NCI-H2227 (cell line): ENCODE measurements around the gene PAPPA.

Experiments
- DNase-seq: peaks from one replicate; lab custom pipeline; 2025; ENCODE audit not compliant: unreplicated experiment; lab: John Stamatoyannopoulos, UW

Gene PAPPA

DNA sequence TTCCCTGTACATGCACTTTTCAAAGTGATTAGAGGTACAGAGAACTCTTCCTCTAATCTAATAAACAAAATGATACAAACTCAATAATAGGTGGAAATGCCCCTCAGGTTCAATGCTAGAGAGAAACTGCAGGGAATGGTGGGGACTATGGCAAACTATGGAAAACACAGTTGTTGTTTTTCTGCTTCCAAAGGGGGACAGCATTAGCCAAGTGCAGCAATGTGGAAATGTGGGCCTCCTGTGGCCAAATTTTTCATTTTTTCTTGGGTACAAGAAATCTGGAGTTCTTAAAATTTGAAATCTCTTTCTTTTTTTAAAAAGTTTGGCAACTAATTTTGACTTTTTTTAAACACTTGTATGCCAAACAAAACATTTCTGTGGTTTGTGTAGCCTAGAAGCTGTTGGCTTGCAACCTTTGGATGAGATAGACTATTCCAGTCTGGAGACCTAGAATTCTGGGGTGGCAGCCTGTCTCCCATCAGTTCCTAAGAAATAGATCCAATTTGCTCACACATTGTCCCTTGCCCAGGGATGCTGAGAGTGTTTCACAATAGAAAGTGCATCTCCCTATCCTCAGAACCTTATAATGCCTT lies 218.6 kb downstream of the PAPPA start:
- no peak for DNase-seq

DNA sequence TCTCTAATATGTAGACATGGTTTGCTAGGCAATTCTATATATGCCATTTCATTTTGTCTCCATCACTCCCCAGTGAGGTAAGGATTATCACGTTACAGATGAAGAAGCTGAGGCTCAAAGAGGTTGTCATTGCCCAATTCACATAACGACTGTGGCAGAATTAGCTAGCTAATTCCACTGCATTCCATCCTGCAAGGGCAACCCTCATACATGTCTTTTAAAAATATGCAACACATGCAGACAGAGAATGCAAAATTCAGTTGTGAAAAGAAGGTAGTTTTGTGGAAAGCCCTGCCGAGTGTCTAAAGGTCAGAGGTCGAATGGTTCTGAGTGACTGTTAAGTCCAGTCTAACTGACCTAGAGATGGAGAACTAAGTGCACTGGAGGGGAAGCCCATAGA lies 219.2 kb downstream of the PAPPA start:
- DNase-seq = no peak

DNA sequence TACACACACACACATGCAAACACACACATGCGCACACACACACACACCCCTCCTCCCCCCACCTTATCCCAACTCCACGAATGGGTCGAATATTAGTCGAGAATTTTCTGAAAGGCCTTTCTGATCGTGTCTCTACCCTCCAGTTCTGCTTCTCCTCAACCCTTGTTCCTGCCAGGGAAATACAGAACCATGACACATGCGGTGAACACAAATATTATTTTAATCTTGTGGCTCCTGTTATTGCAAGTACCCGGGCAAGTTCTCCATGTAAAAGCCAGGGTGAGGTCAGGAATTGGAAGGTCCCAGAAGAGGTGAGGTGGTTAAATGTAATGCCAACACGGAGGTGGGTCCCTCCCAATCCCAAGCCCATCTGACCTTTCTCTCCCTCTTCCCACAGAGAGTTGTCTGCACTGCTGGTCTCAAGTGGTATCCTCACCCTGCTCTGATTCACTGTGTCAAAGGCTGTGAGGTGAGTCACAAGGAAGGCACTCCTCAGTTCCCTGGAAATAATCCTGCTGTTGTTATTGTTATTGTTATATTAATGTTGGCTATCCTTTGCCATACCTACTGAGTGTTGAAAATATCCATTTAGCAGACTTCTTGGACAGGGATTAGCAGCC lies 223.7 kb downstream of the PAPPA start:
- no peak for DNase-seq

DNA sequence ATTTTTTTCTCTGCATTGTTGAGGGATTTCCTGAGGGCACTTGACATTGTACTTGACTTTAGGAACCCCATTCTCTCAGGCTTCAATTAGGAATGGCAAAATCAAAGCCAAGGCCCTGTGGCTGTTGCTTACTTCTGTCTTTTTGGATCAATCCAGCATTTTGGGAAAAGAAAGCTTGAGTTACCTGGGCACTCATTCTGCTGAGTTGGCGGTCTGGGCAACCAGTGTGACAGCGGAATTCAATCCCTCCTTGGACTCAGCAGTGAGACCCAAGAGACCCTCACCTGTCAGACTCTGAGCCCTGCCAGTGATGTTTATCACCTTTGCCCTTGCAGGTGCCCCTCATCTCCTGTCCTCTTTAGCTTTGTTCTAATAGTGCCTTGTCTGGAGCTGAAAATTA lies 225.3 kb downstream of the PAPPA start:
- DNase-seq = no peak

DNA sequence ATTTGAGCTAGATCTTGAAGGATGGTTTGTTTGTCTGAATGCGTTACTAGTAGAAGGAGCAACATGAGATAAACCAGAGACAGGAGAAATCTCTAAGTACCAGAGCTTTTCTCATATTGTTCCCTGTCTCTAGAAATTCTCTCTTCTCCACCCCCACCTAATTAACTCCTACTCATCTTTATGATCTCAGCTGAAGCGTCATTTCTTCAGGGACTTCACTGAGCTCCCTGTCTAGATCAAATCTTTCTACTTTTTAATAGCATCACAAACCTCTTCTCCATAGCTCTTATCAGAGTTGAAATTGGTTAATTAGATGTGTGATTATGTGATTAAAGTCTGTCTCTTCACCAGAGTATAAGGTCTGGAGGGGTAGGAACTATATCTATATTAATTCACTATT lies 226.2 kb downstream of the PAPPA start:
- DNase-seq = no peak

DNA sequence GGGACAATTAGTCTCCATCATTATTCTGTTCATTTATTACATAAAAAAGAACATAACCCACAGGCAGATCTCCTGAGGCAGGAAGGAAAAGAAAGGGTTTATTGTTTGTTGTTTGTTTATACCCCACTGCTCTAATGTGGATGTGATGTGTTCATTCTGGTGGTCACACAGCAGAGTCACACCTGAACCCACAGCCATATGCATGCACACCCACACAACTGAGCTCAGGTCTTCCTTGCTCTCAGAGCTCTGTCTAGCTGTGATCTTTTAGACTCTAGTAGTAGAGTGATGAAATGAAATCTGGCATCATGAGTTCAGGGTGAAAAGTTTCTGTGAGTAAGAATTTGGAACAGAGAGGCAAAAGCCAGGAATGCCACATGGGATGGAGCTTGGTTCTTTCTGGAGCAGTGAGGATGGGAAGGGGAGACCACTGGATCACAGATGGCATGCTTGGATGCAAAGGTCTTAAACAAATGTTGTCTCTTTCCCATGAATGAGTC lies 227.0 kb downstream of the PAPPA start:
- DNase-seq = no peak

DNA sequence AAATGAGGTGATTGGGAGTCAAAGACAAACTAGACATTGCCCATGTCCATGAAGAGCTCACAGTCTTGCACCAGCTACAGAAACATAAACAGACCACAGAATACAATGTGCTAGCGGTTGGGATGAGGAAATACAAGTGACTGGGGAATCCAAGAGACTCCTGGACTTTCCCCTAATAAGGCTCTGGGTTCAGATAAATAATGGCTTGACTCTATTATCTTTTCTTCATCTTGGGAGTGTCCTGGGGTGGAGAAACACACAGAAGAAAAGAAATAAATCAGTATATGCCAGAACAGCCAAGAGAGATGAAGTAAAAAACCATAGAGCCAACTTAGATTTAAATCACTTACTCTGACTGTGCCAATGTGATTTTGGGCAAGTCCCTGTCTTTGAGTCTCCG lies 227.8 kb downstream of the PAPPA start:
- no peak for DNase-seq

DNA sequence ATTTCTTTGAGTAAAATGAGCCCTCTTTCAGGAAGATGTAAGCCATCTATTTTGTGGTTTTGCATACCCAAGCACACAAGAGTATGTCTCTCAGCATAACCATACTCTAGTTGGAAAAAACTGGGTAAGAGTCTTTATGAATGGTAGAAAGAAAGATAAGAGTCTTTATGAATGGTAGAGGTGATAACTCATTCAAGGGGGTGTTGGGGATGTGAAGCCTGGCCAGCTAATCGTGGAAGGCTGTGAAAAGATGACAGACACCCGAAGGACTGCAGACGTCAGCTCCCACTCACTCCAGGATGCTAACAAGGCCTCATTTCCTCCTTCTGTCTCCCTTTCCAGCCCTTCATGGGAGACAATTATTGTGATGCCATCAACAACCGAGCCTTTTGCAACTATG lies 228.5 kb downstream of the PAPPA start:
- no peak for DNase-seq

DNA sequence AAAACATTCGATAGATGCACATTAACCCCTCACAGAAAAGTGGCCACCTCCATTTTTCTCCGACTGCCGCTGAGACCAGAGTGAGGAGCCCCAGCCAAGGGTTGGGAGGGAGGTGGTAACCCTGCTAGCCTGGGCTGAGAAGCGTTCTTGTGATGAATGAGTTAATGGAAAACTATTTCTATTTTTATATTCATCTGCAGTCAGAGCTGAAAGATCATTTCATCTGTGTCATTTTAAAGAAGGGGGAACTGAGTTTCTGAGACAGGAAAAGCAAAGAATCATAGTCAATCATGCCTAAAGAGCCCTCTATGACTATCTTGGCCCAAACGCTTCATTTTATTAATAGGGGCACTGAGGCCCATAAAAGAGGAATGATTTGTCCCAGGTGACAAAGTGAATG lies 229.5 kb downstream of the PAPPA start:
- no peak for DNase-seq

DNA sequence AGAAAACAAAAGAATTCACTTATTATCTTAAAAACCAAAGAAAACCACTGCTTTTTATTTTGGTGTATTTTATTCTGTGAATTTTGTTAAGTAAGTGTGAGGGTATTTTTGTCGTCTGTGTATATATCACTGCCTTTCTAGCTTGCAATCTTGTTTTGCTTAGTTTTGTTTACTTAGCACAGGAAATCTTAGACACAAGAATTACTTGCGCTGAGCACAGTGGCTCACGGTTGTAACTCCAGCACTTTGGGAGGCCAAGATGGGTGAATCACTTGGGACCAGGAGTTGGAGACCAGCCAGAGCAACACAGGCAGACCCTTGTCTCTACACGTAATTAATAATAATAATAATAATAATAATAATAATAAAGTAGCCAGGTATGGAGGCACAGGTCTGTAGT lies 230.3 kb downstream of the PAPPA start:
- no peak for DNase-seq

DNA sequence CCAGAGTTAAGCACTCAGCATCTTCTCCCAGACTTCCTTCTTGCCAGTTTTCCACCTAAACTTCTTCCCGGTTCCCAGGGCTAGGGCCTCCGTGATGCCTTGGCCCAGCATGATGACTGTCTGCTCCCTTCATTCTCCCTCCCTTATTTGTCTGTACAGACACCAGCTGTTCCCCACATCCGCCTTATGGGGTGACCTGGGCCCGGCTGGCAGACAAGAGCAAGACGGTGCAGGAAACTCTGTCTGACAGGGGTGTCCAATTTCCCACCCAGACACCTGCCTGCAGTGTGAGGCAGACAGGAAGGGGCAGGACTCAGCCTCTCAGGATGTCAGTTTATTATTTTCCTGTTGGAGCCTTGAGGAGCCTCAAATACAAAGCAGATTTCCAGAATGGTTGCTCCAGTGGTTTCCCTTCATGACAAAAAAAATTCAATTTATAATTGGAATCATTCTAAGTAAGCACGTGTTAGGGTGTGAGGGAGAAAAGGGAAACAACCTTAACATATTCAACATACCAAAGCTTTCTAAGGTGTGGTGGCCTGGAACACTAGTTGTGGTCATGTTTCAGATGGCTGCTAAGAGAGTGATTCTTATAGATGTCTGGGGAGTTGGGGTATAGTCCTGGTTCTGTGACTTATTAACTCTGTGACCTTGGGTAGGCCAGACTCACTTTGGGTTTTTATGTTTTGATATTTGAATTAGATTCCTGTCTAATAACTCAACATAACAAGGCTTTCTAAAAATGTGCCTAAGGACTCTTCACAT lies 234.5 kb downstream of the PAPPA start:
- no peak for DNase-seq

DNA sequence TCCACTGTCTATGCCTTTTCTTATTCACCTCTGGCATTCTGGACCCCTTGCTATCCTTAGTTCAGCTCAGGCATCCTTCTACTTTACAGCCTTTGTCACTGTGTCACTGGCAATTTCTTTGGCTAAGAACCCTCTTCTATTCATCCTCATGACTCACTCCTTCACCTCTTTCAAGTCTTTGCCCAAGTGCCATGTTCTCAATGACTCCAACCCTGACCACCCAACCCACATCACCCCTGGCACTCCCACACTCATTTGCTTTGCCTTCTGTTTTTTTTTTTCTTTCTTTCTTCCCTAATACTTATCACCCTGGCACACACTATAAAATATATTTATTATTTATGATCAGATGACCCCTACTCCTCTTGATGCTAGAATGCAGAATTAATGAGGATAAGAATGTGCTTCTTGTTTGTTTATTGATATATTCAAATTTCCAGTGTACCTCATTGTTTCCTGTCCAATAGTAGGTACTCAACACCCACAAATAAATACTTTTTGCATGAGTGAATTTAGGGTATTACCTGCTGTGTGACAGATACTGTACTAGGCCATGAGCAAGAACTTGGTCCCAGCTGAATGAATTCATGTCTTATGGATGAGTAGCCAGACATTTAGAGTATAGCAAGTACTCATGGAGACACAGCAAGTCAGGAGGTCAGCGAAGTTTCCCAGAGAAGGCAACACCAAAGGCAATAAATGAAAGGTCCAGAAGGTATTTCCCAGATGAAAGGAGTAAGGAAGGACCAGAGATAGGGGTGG lies 236.1 kb downstream of the PAPPA start:
- no peak for DNase-seq

DNA sequence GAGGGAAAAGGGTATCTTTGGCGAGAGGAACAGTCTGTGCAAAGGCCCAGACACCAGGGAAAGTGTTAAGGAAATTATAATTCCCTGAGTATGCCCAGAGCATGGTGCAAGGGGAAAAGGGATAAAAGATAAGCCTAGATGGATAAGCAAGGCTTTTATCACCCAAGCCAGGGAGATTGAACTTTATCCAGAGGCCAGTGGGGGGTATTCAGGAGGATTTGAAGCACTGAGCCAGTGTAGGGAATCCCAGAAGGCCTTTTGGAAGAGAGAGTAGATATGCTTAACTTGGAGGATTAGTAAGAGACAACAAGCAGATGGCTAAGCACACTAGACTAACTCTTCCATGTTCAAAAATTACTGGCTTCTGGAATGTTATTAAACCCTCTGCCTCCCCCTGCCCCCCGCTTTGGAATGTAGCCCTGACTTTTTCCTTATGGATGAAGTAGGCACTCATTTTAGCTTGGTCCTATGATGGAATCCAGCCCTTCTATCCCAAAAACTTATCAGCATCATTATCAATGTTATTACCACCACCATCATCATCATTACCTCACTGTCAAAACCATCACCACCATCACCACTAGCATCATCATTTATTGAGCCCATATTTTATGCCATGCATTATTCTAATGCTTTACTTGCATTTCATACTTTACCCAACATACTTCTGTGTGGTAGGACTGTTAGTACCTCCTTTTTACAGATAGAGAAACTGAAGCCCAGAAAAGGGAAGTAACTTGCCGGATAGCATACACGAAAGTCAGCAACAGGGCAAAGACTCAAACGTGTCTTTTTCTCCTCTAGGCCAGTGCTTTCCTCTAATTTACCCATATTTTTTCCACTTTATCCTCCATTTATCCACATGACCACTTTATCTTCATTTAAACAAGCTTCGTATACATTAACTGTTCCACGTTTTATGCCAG lies 237.0 kb downstream of the PAPPA start:
- no peak for DNase-seq

DNA sequence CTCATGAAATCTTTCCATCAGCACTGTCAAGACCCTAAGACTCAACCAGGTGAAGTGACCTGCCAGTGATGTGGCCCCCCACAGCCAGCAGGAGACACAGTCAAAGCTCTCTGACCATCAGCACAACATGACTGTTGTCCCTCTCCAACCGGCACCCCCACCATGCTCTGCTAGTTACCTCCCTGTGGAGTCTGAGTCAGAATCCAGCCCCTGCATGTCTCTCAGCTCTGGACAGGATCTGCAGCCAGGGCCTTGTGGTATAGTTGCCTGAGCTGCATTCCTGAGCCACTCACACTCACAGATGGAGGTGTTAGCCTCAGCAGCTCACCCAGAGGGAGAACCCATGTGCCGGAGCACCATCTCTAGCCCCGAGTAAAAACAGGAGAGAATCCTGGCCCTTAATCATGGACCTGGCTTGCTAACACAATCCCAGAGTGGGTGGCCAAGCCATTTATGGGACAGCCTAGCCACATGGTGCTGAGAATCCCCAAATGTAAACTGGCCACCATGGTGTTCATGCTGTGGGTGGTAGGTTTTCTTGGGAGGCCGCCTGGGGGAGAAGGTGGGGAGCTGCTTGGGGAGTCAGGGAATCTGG lies 237.8 kb downstream of the PAPPA start:
- no peak for DNase-seq

DNA sequence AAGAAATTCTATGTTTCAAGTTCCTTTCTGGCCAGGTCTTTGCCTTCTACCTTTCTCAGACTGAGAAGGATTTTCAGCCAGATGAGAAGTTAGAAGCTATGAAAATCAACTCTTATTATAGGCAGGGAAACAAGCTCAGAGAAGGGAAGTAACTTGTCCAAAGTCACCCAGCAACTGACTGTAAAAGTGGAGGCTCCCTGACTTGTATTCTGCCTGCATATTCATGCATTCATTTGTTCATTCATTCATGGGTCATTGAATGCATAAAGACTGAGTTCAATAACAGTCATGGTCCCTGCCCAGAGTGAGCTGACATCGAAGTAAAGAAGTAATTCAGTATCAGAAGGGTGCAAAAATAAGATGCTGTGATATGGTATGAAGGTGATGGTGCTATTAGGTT lies 239.6 kb downstream of the PAPPA start:
- DNase-seq = no peak

DNA sequence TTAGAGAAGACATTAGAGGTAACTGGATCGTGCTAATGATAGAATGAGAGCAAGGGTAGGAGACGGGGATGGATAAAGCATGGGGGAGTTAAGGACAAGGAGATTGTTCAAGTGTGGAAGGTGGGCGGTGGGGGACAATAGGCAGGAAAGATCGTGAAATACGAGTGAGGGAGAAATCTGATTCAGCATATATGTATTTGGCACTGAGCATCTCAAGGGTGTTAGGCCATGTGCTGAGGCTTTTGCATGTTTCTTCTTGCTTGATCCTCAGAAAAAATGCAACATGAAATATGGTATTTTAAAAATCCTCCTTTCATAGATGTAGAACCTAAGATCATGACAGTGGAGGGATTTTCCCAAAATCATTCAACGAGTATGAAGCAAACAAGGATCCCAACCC lies 240.5 kb downstream of the PAPPA start:
- no peak for DNase-seq

DNA sequence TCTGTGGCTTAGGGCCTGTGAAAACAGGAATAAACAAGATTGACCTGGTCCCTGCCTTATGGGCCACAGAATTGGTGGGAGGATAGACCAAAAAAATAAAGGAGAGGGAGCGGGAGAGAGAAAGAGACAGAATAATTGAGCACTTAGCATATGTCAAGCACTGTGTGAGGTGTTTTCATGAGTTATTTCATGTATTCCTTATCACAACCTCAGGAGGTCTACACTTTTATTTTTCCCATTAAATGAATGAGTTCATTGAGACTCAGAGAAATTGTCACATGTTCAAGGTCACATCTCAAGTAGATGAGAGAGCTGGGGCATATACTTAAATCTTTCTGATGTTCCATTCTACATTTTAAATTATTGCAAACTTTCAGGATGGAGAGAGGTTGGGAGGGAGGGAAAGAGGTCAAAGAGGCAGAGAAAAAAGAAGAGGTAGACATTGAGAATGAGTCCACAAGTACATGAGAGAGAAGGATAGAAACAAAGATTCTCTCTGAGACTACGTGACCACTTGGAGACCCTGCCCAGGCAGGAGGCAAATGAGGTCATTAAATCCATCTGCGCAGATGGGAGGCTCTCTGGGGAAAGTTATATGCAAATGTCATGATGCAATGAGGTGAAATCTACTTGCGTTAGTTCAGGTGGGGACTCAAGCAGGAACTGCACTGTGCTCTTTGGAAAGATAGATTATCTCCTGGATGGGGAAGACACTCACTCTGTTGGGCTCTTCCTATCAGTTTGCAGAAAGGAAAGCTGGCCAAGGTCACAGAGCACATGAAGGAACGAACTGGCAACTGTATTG lies 241.5 kb downstream of the PAPPA start:
- DNase-seq = no peak

DNA sequence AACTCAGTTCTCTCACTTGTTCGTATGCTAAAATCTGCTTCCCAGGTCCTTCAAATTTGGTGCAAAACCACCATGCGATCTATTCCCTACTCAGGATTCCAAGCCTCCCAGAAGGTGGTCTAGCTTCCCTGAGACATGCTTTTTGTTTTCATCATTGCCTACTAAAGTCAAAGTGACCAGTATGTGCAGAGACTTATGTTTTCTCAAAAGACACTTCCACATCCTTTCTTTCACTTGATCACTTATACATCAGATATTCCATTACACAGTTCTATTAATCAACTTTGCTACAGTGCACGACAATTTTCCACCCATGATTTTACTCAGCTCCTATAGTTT lies 242.1 kb downstream of the PAPPA start:
- no peak for DNase-seq

DNA sequence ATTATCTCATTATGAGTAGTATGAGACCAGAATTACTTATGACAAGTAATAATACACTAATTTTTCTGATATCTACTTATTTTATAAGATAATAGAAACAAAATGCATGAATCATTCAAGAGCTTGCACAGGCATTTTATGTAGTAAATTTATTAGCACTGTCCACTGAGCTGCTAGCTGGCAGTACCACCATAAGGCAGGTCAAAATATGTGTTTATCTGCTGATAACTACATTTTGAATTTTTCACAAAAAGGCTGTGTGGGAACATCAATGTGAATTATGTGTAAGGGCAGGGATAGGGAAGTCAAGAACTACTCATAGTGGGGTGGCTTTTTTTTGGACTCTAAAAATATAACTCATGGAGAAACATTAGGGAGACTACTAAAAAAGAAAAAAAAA lies 249.6 kb downstream of the PAPPA start:
- DNase-seq = no peak

DNA sequence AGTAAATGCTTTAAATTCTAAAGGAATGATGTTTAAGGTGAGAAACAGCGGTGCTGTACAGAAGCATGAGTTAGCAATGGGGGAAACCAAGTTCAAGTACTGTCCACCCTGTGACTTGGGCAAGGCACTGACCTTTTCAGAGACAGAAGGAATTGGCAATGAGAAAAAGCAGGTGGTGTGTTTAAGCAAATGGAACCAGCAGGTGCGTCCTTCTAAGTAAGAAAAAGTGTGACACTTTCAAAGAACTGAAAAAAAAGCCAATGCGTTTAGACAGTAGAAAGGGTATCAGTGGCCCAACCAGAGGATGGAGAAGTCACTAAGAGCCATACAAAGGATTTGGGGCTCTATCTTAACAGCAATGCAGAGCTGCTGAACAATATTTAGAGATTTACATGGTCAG lies 250.6 kb downstream of the PAPPA start:
- DNase-seq = no peak
